Upper lobe of left lung (tissue), 6 donors: ENCODE measurements around the gene CLK1. TPM values are rescaled to one million over a fixed set of nuclear protein-coding genes. Genes with fewer than 3 reads are reported as not detected.

Experiments used
- ATAC-seq, 2 donors: fragments of 200-7000 bp; cut with Tn5 transposase; one replicate each; pipeline ENCODE4 v1.9.1; 2022; ENCODE audit warnings: mild to moderate bottlenecking in 2 of 2, moderate library complexity in 2 of 2; ENCODE audit not compliant: low FRiP score in 2 of 2
- DNase-seq, 2 donors: peaks; one replicate each; pipeline ENCODE4 v3.0.0-alpha.2; 2019 to 2020
- H3K27ac ChIP-seq, 4 donors: fragments of 200-600 bp; sonication (generic); one replicate each; pipeline ENCODE4 v1.5.1; 2016 to 2019
- H3K27me3 ChIP-seq, 4 donors: fragments of 200-600 bp; sonication (generic); one replicate each; pipeline ENCODE4 v1.5.1; 2017 to 2019
- H3K36me3 ChIP-seq, 4 donors: fragments of 200-600 bp; sonication (generic); one replicate each; pipeline ENCODE4 v1.5.1; 2016 to 2019
- H3K4me1 ChIP-seq, 4 donors: fragments of 200-600 bp; sonication (generic); one replicate each; pipeline ENCODE4 v1.5.1; 2018 to 2019
- H3K4me3 ChIP-seq, 4 donors: fragments of 200-600 bp; sonication (generic); one replicate each; pipeline ENCODE4 v1.5.1; 2017 to 2019; ENCODE audit warnings: mild to moderate bottlenecking in 2 of 4, moderate library complexity in 1 of 4
- H3K9me3 ChIP-seq, 4 donors: fragments of 200-600 bp; sonication (generic); one replicate each; pipeline ENCODE4 v1.5.1; 2018 to 2019
- CTCF ChIP-seq, 6 experiments: fragments of 450-650 bp in 4 of 6; fragments of 200-600 bp in 2 of 6; sonication (generic) in 2 of 6; IDR thresholded peaks; one replicate each; pipeline ENCODE4 v1.5.1; 2016 to 2019; ENCODE audit warnings: antibody characterized with exemption in 6 of 6
- EP300 ChIP-seq, 4 donors: sonication (generic); formaldehyde crosslinking; IDR thresholded peaks; one replicate each; pipeline ENCODE4 v1.5.1; 2017; ENCODE audit warnings: antibody characterized with exemption in 4 of 4, control low read depth in 2 of 4
- POLR2A ChIP-seq, 4 donors: fragments of 450-650 bp; IDR thresholded peaks; one replicate each; pipeline ENCODE4 v1.5.1; 2016 to 2017; ENCODE audit warnings: antibody characterized with exemption in 4 of 4, mild to moderate bottlenecking in 2 of 4
- POLR2AphosphoS5 ChIP-seq, 2 donors: sonication (generic); formaldehyde crosslinking; IDR thresholded peaks; one replicate each; pipeline ENCODE4 v1.5.1; 2017; ENCODE audit warnings: antibody characterized with exemption in 2 of 2
- WGBS, 2 donors: methylation state at CpG; one replicate each; pipeline ENCODE4 v1.1.5; 2017 to 2018; 5-methylcytosine and 5-hydroxymethylcytosine counted together
- total RNA-seq, 6 donors: library from RNA; depleted of rRNA in 4 of 6; stranded (reverse); fragments of >200 nt in 4 of 6; gene quantifications; one replicate each; pipeline versions ENCODE4 v1.1.0 to v1.2.1, GENCODE V29; 2016 to 2021
- donor health status: DM: no; HTN: no; CAD: no; lungs with moderate emphysema.
- donor health status: DM: no; HTN: yes; CAD: no; lungs with severe emphysema.

CLK1 gene
- total RNA-seq, 6 donors from 2014 or later = 89.2 to 383 (median 95.9) TPM

GRCh38 chr2:200852605-200853004, 11.9 kb downstream of the CLK1 start:
- H3K9me3 ChIP-seq = no peaks in the 10 kb centered on the region
- 97 to 98% methylated on average over 2 of the region's 2 CpGs for WGBS, 2 donors
- peaks cover 0 to 11% (median 6%) of the 10 kb centered on the region in 4 donors for H3K4me1 ChIP-seq
- no peak overlapping the region for H3K27ac ChIP-seq
- no peaks in the 10 kb centered on the region for H3K27me3 ChIP-seq
- no peak for ATAC-seq
- no peak overlapping the region for H3K4me3 ChIP-seq
- TF ChIP-seq POLR2A (IDR thresholded peaks at IDR 0.05) = no peak
- no peak for TF ChIP-seq CTCF (IDR thresholded peaks at IDR 0.05)
- no peak for TF ChIP-seq EP300 (IDR thresholded peaks at IDR 0.05)
- DNase-seq = no peak
- peaks cover 57 to 75% (median 70%) of the 10 kb centered on the region in 4 donors for H3K36me3 ChIP-seq

DNA sequence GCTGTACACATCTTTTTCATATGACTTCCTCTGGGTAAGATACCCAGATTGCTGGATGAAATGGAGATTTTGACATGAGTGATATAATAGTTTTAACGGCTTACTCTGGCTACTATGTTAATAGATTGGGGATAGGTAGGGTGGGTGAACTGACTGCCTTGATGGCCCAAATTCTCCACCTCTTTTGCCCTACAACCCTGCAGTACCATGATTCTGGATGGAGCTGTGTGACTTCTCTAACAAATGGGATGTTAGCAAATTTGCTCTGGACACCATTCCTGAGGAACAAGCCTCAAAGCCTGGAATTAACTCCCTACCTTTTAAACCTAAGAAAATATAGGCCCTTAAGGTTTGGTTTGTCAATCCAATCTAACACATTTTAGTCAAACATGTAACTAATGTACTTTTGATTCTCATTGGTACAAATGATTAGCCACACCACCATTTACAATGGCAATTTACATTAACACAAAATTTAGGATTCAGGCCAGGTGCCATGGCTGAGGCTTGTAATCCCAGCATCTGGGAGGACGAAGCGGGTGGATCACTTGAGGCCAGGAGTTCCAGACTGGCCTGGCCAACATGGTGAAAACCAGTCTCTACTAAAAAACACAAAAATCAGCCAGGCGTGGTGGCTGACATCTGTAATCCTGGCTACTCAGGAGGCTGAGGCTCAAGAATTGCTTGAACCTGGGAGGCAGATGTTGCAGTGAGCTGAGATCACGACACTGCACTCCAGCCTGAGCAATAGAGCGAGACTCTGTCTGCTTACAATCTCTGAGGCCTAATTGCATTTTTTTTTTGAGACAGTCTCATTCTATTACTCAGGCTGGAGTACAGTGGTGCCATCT, 12.8 kb downstream of the CLK1 start:
- peaks cover 48 to 65% (median 60%) of the 10 kb centered on the region in 4 donors for H3K36me3 ChIP-seq
- 91 to 99% methylated on average over 6 of the region's 6 CpGs for WGBS, 2 donors

DNA sequence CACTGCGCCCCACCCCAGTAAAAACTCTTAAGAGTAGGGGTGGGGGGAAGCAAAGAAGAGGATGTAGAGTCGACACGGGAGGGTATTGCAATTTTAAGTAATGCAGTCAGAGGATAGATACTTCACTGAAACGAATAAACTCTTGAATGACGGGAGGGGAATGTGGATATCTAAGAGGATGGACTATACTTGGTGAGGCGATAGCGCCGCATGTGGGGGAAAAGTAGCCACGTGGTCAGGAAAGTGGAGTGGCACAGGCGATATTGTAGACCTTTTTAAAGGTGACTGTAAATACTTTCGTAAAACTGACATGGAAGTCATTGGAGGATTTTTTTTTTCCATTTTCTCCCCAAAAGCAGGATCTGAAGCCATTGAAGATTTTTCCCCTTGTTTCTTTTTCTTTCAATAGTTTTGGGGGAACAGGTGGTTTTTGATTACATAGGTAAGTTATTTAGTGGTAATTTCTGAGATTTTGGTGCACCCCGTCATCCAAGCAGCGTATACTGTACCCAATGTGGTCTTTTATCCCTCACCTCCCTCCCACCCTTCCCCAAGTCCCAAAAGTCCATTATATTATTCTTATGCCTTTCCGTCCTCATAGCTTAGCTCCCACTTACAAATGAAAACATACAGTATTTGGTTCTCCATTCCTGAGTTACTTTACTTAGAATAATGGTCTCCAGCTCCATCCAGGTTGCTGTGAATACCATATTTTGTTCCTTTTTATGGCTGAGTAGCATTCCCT, 13.8 kb downstream of the CLK1 start:
- TF ChIP-seq CTCF (IDR thresholded peaks at IDR 0.05) (no peak), POLR2A (IDR thresholded peaks at IDR 0.05) (no peak), POLR2AphosphoS5 (IDR thresholded peaks at IDR 0.05) (no peak), EP300 (IDR thresholded peaks at IDR 0.05) (no peak)
- H3K4me1 ChIP-seq = peaks cover 0 to 2% (median 0%) of the 10 kb centered on the region in 4 donors
- no peak overlapping the region for H3K4me3 ChIP-seq
- ATAC-seq = no peak
- 89 to 93% methylated on average over 14 of the region's 14 CpGs for WGBS, 2 donors
- H3K27ac ChIP-seq = no peak overlapping the region
- DNase-seq = no peak
- H3K36me3 ChIP-seq = peaks cover 42 to 56% (median 51%) of the 10 kb centered on the region in 4 donors
- H3K27me3 ChIP-seq = no peaks in the 10 kb centered on the region
- no peaks in the 10 kb centered on the region for H3K9me3 ChIP-seq

More for the DNA sequence above, 12.8 kb downstream of the CLK1 start:
- Histone ChIP-seq H3K4me3 (no peak overlapping the region), H3K9me3 (no peaks in the 10 kb centered on the region), H3K4me1 (peaks cover 0 to 8% (median 4%) of the 10 kb centered on the region in 4 donors), H3K27ac (no peak overlapping the region), H3K27me3 (no peaks in the 10 kb centered on the region)
- TF ChIP-seq POLR2A (IDR thresholded peaks at IDR 0.05) (no peak), CTCF (IDR thresholded peaks at IDR 0.05) (no peak), EP300 (IDR thresholded peaks at IDR 0.05) (no peak), POLR2AphosphoS5 (IDR thresholded peaks at IDR 0.05) (no peak)
- ATAC-seq (no peak), DNase-seq (no peak)

DNA sequence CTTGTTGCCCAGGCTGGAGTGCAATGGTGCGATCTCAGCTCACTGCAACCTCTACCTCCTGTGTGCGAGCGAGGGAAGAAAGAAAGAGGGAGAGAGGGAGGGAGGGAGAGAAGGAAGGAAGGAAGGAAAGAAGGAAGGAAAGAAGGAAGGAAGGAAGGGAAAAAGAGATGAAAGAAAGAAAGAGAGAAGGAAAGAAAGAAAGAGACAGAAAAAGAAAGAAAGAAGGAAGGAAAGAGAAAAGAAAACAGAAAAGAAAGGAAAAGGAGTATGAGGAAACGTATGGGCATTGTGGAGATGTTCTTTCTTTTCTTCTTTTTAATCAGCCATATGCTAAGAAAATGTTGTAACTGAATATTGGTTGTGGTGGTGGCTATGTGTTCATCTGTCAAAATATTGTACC, 16.5 kb downstream of the CLK1 start:
- WGBS, 2 donors = 89 to 91% methylated on average over 4 of the region's 4 CpGs
- ATAC-seq (no peak), DNase-seq (no peak)
- Histone ChIP-seq H3K36me3 (peaks cover 15 to 28% (median 23%) of the 10 kb centered on the region in 4 donors), H3K27me3 (no peaks in the 10 kb centered on the region), H3K27ac (no peak overlapping the region), H3K4me3 (no peak overlapping the region), H3K9me3 (no peaks in the 10 kb centered on the region), H3K4me1 (no peaks in the 10 kb centered on the region)
- TF ChIP-seq POLR2A (IDR thresholded peaks at IDR 0.05) (no peak), EP300 (IDR thresholded peaks at IDR 0.05) (no peak), CTCF (IDR thresholded peaks at IDR 0.05) (no peak), POLR2AphosphoS5 (IDR thresholded peaks at IDR 0.05) (no peak)
